Measurements from ENCODE around the gene PPP1R13B. TPM values are rescaled to one million over a fixed set of nuclear protein-coding genes. Genes with fewer than 3 reads are reported as not detected.

Gene PPP1R13B
- total and polyA plus RNA-seq, 2 experiments from 2014 or later = 88.5 to 124 TPM

DNA sequence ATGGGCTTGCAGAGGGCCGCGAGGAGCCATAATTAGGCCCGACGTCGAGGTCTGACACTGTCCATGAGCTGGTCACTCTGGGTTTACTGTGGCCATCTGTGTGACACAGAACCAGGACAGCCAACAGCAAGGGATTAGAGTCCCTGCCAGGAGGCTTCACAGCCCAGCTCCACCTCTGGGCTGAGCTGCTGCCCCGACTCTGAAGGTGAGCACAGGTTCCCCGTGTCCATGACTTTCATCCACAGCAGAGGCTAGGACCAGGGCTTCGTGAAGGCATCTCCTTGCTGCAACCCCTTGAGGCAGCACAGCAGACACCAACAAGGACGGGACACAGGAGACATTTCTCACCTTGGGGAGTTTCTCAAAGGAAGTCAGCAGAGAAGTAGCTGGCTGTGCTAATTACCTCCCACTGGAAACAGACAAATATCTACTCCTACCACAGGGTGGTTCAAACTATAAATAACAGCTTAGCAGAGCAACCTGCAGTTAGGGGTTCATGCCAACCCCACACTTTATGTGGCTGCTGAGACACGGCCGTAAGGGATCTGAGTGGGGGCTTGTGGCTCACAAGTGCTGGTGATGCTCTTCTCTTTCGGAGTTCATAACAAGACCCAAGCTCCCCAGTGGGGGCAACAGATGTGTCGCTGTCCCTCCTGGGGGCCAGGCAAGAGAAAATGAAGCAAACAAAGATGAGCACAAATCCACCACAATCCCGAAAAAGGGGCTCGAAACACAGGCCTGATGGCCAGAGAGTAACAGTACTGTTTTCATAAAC is 102.6 kb downstream of the PPP1R13B start:
- no peaks in the 10 kb centered on the region for H3K9me3 ChIP-seq (ENCODE audit: low read depth)
- no peak for DNase-seq (ENCODE audit: low read depth in 1 of 2, low spot score in 1 of 2)

DNA sequence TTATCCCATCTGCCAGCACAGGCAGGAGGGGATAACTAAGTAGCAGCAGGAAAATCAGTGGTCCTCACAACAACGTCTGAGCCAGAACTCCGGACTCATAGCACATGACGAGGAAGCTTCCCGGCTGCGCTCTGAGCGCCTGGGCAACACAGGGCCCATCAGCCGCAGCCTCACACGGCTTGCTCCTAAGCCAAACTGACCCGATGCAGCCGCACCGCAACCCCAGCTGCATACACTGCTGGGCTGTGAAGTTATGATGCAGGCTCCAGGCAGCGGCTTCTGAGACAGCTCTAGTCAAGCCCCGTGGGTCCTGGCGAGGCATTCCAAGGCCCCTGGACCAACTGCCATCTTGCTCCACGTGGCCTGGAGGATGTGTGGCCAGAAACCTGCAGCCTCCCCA is 103.7 kb downstream of the PPP1R13B start:
- Histone ChIP-seq H3K36me3 (peaks cover 85% of the 10 kb centered on the region), H3K4me3 (no peak overlapping the region), H3K9me3 (ENCODE audit: low read depth) (no peaks in the 10 kb centered on the region), H3K27me3 (no peaks in the 10 kb centered on the region), H3K4me1 (ENCODE audit: low read depth) (no peaks in the 10 kb centered on the region), H3K27ac (no peak overlapping the region)
- TF ChIP-seq, protein P1, sequence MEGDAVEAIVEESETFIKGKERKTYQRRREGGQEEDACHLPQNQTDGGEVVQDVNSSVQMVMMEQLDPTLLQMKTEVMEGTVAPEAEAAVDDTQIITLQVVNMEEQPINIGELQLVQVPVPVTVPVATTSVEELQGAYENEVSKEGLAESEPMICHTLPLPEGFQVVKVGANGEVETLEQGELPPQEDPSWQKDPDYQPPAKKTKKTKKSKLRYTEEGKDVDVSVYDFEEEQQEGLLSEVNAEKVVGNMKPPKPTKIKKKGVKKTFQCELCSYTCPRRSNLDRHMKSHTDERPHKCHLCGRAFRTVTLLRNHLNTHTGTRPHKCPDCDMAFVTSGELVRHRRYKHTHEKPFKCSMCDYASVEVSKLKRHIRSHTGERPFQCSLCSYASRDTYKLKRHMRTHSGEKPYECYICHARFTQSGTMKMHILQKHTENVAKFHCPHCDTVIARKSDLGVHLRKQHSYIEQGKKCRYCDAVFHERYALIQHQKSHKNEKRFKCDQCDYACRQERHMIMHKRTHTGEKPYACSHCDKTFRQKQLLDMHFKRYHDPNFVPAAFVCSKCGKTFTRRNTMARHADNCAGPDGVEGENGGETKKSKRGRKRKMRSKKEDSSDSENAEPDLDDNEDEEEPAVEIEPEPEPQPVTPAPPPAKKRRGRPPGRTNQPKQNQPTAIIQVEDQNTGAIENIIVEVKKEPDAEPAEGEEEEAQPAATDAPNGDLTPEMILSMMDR (IDR thresholded peaks at IDR 0.05; ENCODE audit: low read depth, low read length) = no peak
- no peak for DNase-seq (ENCODE audit: low read depth in 1 of 2, low spot score in 1 of 2)

More for the DNA sequence above, 102.6 kb downstream of the PPP1R13B start:
- Histone ChIP-seq H3K4me1 (ENCODE audit: low read depth) (no peaks in the 10 kb centered on the region), H3K36me3 (peaks cover 86% of the 10 kb centered on the region), H3K27me3 (no peaks in the 10 kb centered on the region), H3K27ac (peak overlapping the region; percentile 45), H3K4me3 (no peak overlapping the region)
- TF ChIP-seq, protein P1 (IDR thresholded peaks at IDR 0.05; ENCODE audit: low read depth, low read length) = no peak

DNA sequence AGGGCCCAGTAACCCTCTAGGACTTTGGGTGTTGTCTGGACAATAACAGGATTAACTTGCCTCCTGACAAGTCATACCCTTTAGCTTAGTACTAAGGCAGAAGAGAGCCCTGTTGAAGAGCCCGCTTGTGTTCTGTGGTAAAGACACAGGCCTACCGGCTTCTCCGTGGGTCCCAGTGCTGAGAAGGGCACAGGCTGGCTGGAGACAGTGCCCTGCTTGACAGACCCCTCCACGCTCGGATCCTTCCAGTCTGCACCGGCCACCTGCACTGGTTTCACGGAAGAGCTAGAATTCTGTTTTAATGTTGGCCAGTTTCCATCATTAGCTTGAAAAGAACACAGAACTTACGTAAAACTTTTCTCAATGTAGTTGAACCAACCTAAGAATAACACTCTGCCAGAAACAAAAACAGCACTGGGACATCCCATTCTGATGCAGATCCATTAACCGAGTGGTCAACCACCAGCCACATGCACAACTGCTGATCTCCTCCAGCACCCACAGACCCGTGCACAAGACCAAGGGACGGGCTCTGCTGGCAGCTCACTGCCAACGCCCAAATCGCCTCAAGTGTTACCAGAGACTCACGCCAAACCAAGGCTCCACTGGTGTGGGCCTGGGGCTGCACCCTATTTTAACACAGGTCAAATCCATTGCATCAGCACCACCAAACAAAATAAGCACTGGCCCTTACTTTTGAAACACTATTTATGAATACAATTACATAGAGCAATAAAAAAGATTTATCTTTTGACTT is 104.7 kb downstream of the PPP1R13B start:
- Histone ChIP-seq H3K4me3 (no peak overlapping the region), H3K27me3 (no peaks in the 10 kb centered on the region), H3K9me3 (ENCODE audit: low read depth) (no peaks in the 10 kb centered on the region), H3K4me1 (ENCODE audit: low read depth) (no peaks in the 10 kb centered on the region), H3K27ac (no peak overlapping the region), H3K36me3 (peaks cover 86% of the 10 kb centered on the region)
- TF ChIP-seq, protein P1 (IDR thresholded peaks at IDR 0.05; ENCODE audit: low read depth, low read length) = no peak
- no peak for DNase-seq (ENCODE audit: low read depth in 1 of 2, low spot score in 1 of 2)

- TF ChIP-seq, protein P1 (IDR thresholded peaks at IDR 0.05; ENCODE audit: low read depth, low read length) = no peak
- Histone ChIP-seq H3K27ac (no peak overlapping the region), H3K9me3 (ENCODE audit: low read depth) (no peaks in the 10 kb centered on the region), H3K27me3 (no peaks in the 10 kb centered on the region), H3K4me1 (ENCODE audit: low read depth) (no peaks in the 10 kb centered on the region), H3K4me3 (no peak overlapping the region), H3K36me3 (peaks cover 80% of the 10 kb centered on the region)
- DNase-seq (ENCODE audit: low read depth in 1 of 2, low spot score in 1 of 2) = no peak
Observed at GRCh38 chr14:103741876-103742275, 105.5 kb downstream of the PPP1R13B start.

GRCh38 chr14:103740991-103741689 is 106.2 kb downstream of the PPP1R13B start:
- peaks cover 80% of the 10 kb centered on the region for H3K36me3 ChIP-seq
- no peaks in the 10 kb centered on the region for H3K4me1 ChIP-seq (ENCODE audit: low read depth)
- H3K27me3 ChIP-seq = no peaks in the 10 kb centered on the region
- TF ChIP-seq, protein P1 (IDR thresholded peaks at IDR 0.05; ENCODE audit: low read depth, low read length) = no peak
- H3K4me3 ChIP-seq = no peak overlapping the region
- H3K27ac ChIP-seq = no peak overlapping the region
- no peaks in the 10 kb centered on the region for H3K9me3 ChIP-seq (ENCODE audit: low read depth)
- peak in 1 of 2 donors; percentile 53 for DNase-seq (ENCODE audit: low read depth in 1 of 2, low spot score in 1 of 2)

Measured in cardiac muscle cell (in vitro differentiated cells and primary cell).